Glutamatergic neuron (in vitro differentiated cells): ENCODE results near the gene ARHGAP33. TPM values are rescaled to one million over a fixed set of nuclear protein-coding genes. Genes with fewer than 3 reads are reported as not detected.

Experiments
- DNase-seq: peaks from one replicate; pipeline ENCODE4 v3.0.0; 2022
- H3K27ac Mint-ChIP-seq: one replicate; pipeline ENCODE4 v1.8.0; 2020; ENCODE audit warnings: mild to moderate bottlenecking, mixed read lengths, inconsistent platforms; ENCODE audit not compliant: unreplicated experiment
- H3K27me3 Mint-ChIP-seq: one replicate; pipeline ENCODE4 v1.8.0; 2020; ENCODE audit warnings: mild to moderate bottlenecking, moderate library complexity, mixed read lengths, inconsistent platforms; ENCODE audit not compliant: unreplicated experiment
- H3K36me3 Mint-ChIP-seq: one replicate; pipeline ENCODE4 v1.8.0; 2020; ENCODE audit warnings: mild to moderate bottlenecking, mixed read lengths, inconsistent platforms; ENCODE audit not compliant: unreplicated experiment
- H3K4me1 Mint-ChIP-seq: one replicate; pipeline ENCODE4 v1.8.0; 2020; ENCODE audit warnings: mild to moderate bottlenecking, low read depth, mixed read lengths, inconsistent platforms; ENCODE audit not compliant: unreplicated experiment
- H3K4me3 Mint-ChIP-seq: one replicate; pipeline ENCODE4 v1.8.0; 2020; ENCODE audit warnings: mild to moderate bottlenecking, mixed read lengths, inconsistent platforms; ENCODE audit not compliant: unreplicated experiment
- H3K9me3 Mint-ChIP-seq: one replicate; pipeline ENCODE4 v1.8.0; 2020; ENCODE audit warnings: mild to moderate bottlenecking, moderate library complexity, mixed read lengths, inconsistent platforms; ENCODE audit not compliant: unreplicated experiment
- CTCF ChIP-seq: fragments of 200-600 bp; sonication (generic); IDR thresholded peaks from one replicate; pipeline ENCODE4 v1.5.0; 2021; ENCODE audit not compliant: partially characterized antibody, unreplicated experiment
- total RNA-seq: library from RNA; stranded (reverse); fragmentation: NEBNext Ultra II Directional; extraction: Animal tissue kit (Norgen Biotek cat#: 25700); gene quantifications from one replicate; pipeline ENCODE4 v1.2.1, GENCODE V29; 2021; ENCODE audit not compliant: unreplicated experiment

ARHGAP33 gene
- total RNA-seq, 1 donor from 2014 or later, result 180 TPM

- peaks cover 2% of the 10 kb centered on the region for H3K27me3 Mint-ChIP-seq
- no peaks in the 10 kb centered on the region for H3K36me3 Mint-ChIP-seq
- H3K9me3 Mint-ChIP-seq, result no peaks in the 10 kb centered on the region
- H3K4me1 Mint-ChIP-seq, result no peaks in the 10 kb centered on the region
- no peak for TF ChIP-seq CTCF
- DNase-seq, result no peak
- H3K4me3 Mint-ChIP-seq, result no peak overlapping the region
- no peak overlapping the region for H3K27ac Mint-ChIP-seq
Measured at GRCh38 chr19:35811317-35812219, 36.2 kb downstream of the ARHGAP33 start.

GRCh38 chr19:35812220-35813042, 37.1 kb downstream of the ARHGAP33 start, which contains the start of gene PRODH2:
PRODH2 (minus strand) TSS chr19:35812845; CDS start chr19:35812805, 40 bp downstream.
- no peak for TF ChIP-seq CTCF
- Mint-ChIP-seq H3K4me1 (no peaks in the 10 kb centered on the region), H3K36me3 (no peaks in the 10 kb centered on the region), H3K27ac (no peak within 1 kb of the TSS), H3K9me3 (no peaks in the 10 kb centered on the region), H3K27me3 (peaks cover 2% of the 10 kb centered on the region), H3K4me3 (no peak within 1 kb of the TSS)
- DNase-seq, result no peak

DNA sequence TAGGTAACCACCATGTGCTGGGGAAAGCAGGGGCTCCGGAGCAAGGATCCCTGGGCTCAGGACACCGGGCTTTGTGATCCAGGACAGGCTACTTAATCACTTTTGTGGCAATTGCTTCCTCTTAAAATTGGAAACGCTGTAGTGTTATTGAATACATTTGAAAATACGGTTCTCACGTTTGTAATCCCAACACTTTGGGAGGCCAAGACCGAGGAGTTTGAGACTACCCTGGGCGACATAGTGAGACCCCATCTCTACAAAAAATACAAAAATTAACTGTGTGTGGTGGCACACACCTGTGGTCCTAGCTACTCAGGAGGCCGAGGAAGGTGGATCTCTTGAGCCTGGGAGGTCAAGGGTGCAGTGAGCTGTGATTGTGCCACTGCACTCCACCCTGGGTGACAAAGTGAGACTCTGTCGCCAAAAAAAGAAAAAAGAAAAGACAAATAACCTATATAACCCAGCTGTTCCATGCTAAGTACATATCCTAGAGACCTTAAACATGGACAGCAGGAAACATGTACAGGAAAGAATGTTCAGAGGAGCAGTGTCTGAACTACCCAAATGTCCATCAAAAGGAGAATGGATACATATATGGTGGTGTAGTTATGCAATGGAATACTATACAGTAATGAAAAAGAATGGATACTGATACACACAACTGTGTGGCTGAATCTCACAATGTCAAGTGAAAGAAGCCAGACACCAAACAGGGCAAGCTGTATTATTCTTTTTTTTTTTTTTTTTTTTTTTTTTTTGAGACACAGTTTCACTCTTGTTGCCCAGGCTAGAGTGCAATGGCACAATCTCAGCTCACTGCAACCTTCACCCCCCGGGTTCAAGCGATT, 37.9 kb downstream of the ARHGAP33 start:
- Mint-ChIP-seq H3K4me3 (no peak overlapping the region), H3K27ac (no peak overlapping the region), H3K4me1 (no peaks in the 10 kb centered on the region), H3K36me3 (no peaks in the 10 kb centered on the region), H3K9me3 (no peaks in the 10 kb centered on the region), H3K27me3 (peaks cover 2% of the 10 kb centered on the region)
- TF ChIP-seq CTCF, result no peak
- no peak for DNase-seq

- Mint-ChIP-seq H3K4me1 (peaks cover 4% of the 10 kb centered on the region), H3K9me3 (peaks cover 3% of the 10 kb centered on the region), H3K27ac (no peak overlapping the region), H3K27me3 (peaks cover 5% of the 10 kb centered on the region), H3K36me3 (no peaks in the 10 kb centered on the region), H3K4me3 (no peak overlapping the region)
- DNase-seq, result no peak
- TF ChIP-seq CTCF, result no peak
Measured at GRCh38 chr19:35816262-35816661, 40.9 kb downstream of the ARHGAP33 start.
